SK-N-MC (cell line): ENCODE data around the gene ECEL1.

ENCODE experiments used
- DNase-seq: peaks from one replicate; pipeline ENCODE4 v3.0.0-alpha.2; 2011; ENCODE audit warnings: low read depth, low spot score
- H3K27ac ChIP-seq: fragments of 200-600 bp; sonication (generic); 2 replicates; pipeline ENCODE4 v1.5.1; 2016; ENCODE audit warnings: mixed run types
- H3K36me3 ChIP-seq: fragments of 200-600 bp; sonication (generic); 2 replicates; pipeline ENCODE4 v1.6.1; 2017; ENCODE audit warnings: antibody characterized with exemption, low read length, mixed read lengths; ENCODE audit not compliant: insufficient read depth
- H3K4me3 ChIP-seq: fragments of 200-600 bp; sonication (generic); 2 replicates; pipeline ENCODE4 v1.5.1; 2016
- H3K9ac ChIP-seq: fragments of 200-600 bp; sonication (generic); 2 replicates; pipeline ENCODE4 v1.8.0; 2017; ENCODE audit warnings: mixed run types, mixed read lengths; ENCODE audit not compliant: insufficient read length
- H3K9me3 ChIP-seq: fragments of 200-600 bp; sonication (generic); 2 replicates; pipeline ENCODE4 v1.6.1; 2017; ENCODE audit warnings: low read depth, mild to moderate bottlenecking, antibody characterized with exemption, low read length, moderate library complexity, mixed read lengths
- EZH2 ChIP-seq: fragments of 200-600 bp; sonication (generic); IDR thresholded peaks from one replicate; pipeline ENCODE4 v1.6.1; 2017; ENCODE audit warnings: antibody characterized with exemption
- FOXP2 ChIP-seq: optimal IDR thresholded peaks from 2 replicates; pipeline ENCODE3; 2011; ENCODE audit warnings: mild to moderate bottlenecking, moderate library complexity; ENCODE audit not compliant: insufficient read depth; ENCODE audit errors: extremely low read length, control extremely low read depth
- POLR2AphosphoS5 ChIP-seq: IDR thresholded peaks from 2 replicates; pipeline ENCODE4 v1.6.1; 2012; ENCODE audit warnings: mild to moderate bottlenecking, low read depth, low read length, borderline replicate concordance

The ECEL1 gene

DNA sequence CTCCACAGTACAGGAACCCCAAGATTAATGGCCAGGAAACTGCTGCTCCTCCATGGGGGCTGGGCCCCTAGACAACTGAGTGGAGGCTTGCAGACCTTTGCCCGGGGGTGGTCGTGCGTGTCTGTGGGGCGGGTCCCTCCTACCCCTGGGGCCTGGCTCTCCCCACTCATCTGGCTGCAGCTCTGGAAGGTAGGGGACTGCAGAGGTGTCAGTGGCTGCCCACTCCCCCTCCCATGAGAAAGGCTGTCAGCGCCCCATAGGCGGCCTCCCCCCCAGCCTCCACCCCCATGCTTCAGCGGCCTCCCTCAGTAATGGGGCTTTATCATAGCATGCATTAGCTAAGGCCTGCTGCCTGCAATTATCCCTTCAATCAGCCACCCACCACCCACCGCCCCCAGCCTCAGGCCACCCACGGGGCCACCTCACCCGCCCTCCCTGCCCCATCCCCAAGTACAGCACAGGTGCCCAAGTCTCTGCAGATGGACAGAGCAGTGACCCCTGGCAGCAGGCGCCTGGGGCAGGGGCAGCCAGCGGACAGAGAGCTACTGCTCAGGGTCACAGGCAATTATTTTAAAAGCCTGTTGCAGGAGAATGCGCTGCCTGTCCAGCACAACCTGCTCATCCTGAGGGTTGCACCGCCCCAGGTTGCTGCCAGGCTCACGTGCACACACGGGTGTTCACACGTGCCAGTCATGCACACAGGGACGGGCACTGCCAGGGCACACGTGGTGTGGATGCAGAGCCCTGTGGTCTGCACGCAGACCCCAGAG is 9.1 kb upstream of the ECEL1 start:
- H3K36me3 ChIP-seq = no peaks in the 10 kb centered on the region
- no peak overlapping the region for H3K27ac ChIP-seq
- no peak for DNase-seq
- H3K9me3 ChIP-seq = no peaks in the 10 kb centered on the region
- no peak overlapping the region for H3K4me3 ChIP-seq
- H3K9ac ChIP-seq = no peak overlapping the region
- TF ChIP-seq EZH2 = no peak

DNA sequence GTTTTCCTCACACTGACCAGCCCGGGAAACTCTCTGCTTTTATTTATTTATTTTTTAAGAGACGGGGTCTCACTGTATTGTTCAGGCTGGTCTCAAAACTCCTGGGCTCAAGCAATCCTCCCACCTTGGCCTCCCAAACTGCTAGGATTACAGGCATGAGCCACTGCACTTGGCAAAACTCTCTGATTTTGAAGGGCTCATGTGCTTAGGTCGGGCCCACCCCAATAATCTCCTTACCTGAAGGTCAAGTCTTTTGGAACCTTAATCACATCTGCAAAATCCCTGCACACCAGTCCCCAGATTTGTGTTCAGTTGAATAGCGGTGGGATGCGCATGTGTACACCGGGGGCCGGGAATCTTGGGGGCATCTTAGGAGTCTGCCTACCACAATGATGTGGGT is 7.7 kb upstream of the ECEL1 start:
- no peak for DNase-seq
- Histone ChIP-seq H3K9ac (no peak overlapping the region), H3K36me3 (no peaks in the 10 kb centered on the region), H3K27ac (no peak overlapping the region), H3K4me3 (no peak overlapping the region), H3K9me3 (no peaks in the 10 kb centered on the region)
- TF ChIP-seq FOXP2 (no peak), EZH2 (no peak), POLR2AphosphoS5 (no peak)

- Histone ChIP-seq H3K27ac (no peak overlapping the region), H3K36me3 (no peaks in the 10 kb centered on the region), H3K9me3 (no peaks in the 10 kb centered on the region), H3K4me3 (no peak overlapping the region), H3K9ac (no peak overlapping the region)
- DNase-seq = no peak
- TF ChIP-seq EZH2 = no peak
Measured at GRCh38 chr2:232494542-232494941, 6.9 kb upstream of the ECEL1 start.

- Histone ChIP-seq H3K4me3 (no peak overlapping the region), H3K9ac (no peak overlapping the region), H3K27ac (no peak overlapping the region), H3K9me3 (no peaks in the 10 kb centered on the region), H3K36me3 (no peaks in the 10 kb centered on the region)
- DNase-seq = no peak
- TF ChIP-seq EZH2 (no peak), POLR2AphosphoS5 (no peak), FOXP2 (no peak)
Measured at GRCh38 chr2:232493701-232494474, 6.3 kb upstream of the ECEL1 start.

- Histone ChIP-seq H3K9ac (no peak overlapping the region), H3K36me3 (no peaks in the 10 kb centered on the region), H3K9me3 (no peaks in the 10 kb centered on the region), H3K4me3 (no peak overlapping the region), H3K27ac (no peak overlapping the region)
- TF ChIP-seq EZH2 = no peak
- TF ChIP-seq POLR2AphosphoS5 = no peak
- no peak for TF ChIP-seq FOXP2
- DNase-seq = no peak
Measured at GRCh38 chr2:232492963-232493700, 5.5 kb upstream of the ECEL1 start.

DNA sequence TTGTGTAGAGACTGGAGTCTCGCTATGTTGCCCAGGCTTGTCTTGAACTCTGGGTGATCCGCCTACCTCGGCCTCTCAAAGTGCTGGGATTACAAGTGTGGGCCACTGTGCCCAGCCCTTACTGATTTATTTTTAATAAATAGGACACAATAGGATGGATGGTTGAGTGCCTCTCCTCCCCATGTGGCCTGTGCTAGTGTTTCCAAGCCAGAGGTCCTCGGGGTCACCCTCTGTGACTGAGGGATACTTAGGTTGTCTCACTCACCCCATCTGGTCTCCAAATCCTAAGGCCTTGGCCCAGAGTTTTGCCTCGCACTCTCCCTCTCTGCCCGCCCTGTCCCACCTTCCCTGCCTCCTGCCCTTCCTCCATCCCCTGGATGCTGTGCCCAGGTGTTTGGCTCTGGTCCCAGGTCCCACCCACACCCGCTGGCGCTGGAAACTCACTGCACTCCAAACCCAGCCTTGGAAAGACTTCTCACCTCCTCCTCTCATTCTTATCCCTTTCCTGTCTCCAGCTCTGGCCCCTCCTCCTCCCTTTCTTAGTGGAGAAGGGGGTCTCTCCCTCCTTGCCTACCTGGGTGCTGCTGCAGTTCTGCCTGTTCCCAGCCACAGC is 4.7 kb upstream of the ECEL1 start:
- TF ChIP-seq POLR2AphosphoS5 (no peak), EZH2 (no peak), FOXP2 (no peak)
- no peak overlapping the region for H3K4me3 ChIP-seq
- no peak overlapping the region for H3K9ac ChIP-seq
- H3K27ac ChIP-seq = no peak overlapping the region
- no peaks in the 10 kb centered on the region for H3K36me3 ChIP-seq
- DNase-seq = no peak
- no peaks in the 10 kb centered on the region for H3K9me3 ChIP-seq

DNA sequence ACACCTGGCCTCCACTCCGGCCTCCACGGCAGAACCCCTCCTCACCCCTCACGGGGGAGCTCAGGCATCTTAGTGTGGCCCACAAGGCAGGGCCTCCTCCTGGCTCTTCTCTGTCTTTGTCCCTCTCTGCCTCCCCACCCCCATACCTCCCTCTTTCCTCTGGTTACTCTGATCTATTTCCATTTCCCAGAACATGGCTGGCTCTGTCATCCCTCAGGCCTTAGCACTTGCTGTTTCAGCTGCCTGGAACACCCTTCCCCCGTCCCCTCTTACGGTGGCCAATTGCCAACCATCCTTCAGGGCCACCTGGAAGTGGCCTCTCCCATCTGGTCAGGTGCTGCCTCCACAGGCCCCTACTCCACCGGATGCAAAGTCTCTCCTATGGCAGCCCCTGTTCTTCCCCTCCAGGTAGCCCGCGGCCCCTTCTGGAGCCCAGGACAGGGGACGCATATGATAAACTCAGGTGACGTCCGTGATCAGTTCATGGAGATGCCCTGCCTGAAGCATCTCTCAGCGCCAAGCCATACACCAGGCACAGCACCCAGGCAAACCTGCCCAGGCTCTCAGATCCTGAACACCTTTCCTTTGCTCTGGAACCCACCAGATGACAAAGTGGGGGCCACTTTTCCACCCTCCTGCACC is 3.6 kb upstream of the ECEL1 start:
- Histone ChIP-seq H3K9me3 (no peaks in the 10 kb centered on the region), H3K36me3 (no peaks in the 10 kb centered on the region), H3K4me3 (no peak overlapping the region), H3K27ac (no peak overlapping the region), H3K9ac (no peak overlapping the region)
- TF ChIP-seq POLR2AphosphoS5 (no peak), FOXP2 (no peak), EZH2 (no peak)
- DNase-seq = no peak
